HepG2 (cell line): Measurements from ENCODE around the gene IFITM5. TPM values are rescaled to one million over a fixed set of nuclear protein-coding genes. Genes with fewer than 3 reads are reported as not detected.

ENCODE experiments used
- ATAC-seq: fragments of 200-7000 bp; cut with Tn5 transposase; 3 replicates; pipeline ENCODE4 v1.9.1; 2020; ENCODE audit warnings: mild to moderate bottlenecking, moderate library complexity
- BruUV-seq: library from RNA; stranded (reverse); fragments of 400-500 nt; replicated peaks from 2 replicates; lab custom pipeline; 2021; lab: Mats Ljungman, UMichigan
- CTCF ChIA-PET: fragments of 300-600 bp; formaldehyde crosslinking; extraction: SDS; loops from one replicate; lab custom pipeline; 2021; ENCODE audit warnings: low total read pairs, inconsistent platforms, low intra/inter-chr PET ratio; lab: Yijun Ruan, JAX
- POLR2A ChIA-PET: fragments of 350-600 bp; sonication (Branson Sonifier 250); formaldehyde crosslinking; loops from one replicate; lab custom pipeline; 2020; ENCODE audit warnings: antibody characterized with exemption, inconsistent platforms; lab: Yijun Ruan, JAX
- DNase-seq: peaks from one replicate; pipeline ENCODE4 v3.0.0-alpha.2; 2015; ENCODE audit warnings: low spot score
- FAIRE-seq: peaks from 3 replicates; lab custom pipeline; 2011; peaks lifted over from hg19 to GRCh38; lab: Jason Lieb, UNC
- H2AFZ ChIP-seq: one replicate; pipeline ENCODE4 v1.6.1; 2011; ENCODE audit warnings: low read length, inconsistent platforms
- H3K27ac ChIP-seq: fragments of 300-600 bp; 3 replicates; pipeline ENCODE4 v1.8.0; 2011; ENCODE audit warnings: mixed run types, mild to moderate bottlenecking, mixed read lengths, low read length, inconsistent platforms; ENCODE audit not compliant: insufficient read depth; ENCODE audit errors: extremely low read length
- H3K27me3 ChIP-seq, 2 experiments: fragments of 200-600 bp in 1 of 2; 2 replicates in 1 of 2; 3 replicates in 1 of 2; pipeline versions ENCODE4 v1.6.0 to v1.8.0; 2011; ENCODE audit warnings: low read length in 2 of 2, mild to moderate bottlenecking in 2 of 2, moderate library complexity in 2 of 2, inconsistent platforms in 1 of 2; ENCODE audit not compliant: insufficient read depth in 2 of 2, control insufficient read depth in 1 of 2
- H3K36me3 ChIP-seq, 2 experiments: fragments of 200-600 bp in 1 of 2; replicated peaks in 1 of 2; 2 replicates in 1 of 2; 3 replicates in 1 of 2; pipeline versions ENCODE4 v1.5.1 to v1.8.0; 2011; ENCODE audit warnings: low read length in 2 of 2, inconsistent platforms in 1 of 2; ENCODE audit not compliant: insufficient read depth in 2 of 2, control insufficient read depth in 1 of 2
- H3K4me1 ChIP-seq: 2 replicates; pipeline ENCODE4 v1.5.1; 2012; ENCODE audit warnings: low read length, inconsistent platforms; ENCODE audit not compliant: insufficient read depth
- H3K4me2 ChIP-seq: 2 replicates; pipeline ENCODE4 v1.6.0; 2011; ENCODE audit warnings: low read depth, low read length, inconsistent platforms
- H3K4me3 ChIP-seq, 3 experiments: fragments of 200-600 bp in 1 of 3; sonication (generic), shearing (Covaris generic) in 1 of 3; replicated peaks in 1 of 3; 2 replicates each; pipeline ENCODE4 v1.5.1; 2011 to 2016; ENCODE audit warnings: low read length in 3 of 3, inconsistent platforms in 2 of 3, low read depth in 2 of 3, mild to moderate bottlenecking in 2 of 3, control low read depth in 1 of 3, mixed read lengths in 1 of 3; ENCODE audit not compliant: insufficient read depth in 1 of 3
- H3K79me2 ChIP-seq: one replicate; pipeline ENCODE4 v1.6.1; 2011; ENCODE audit warnings: low read length, inconsistent platforms; ENCODE audit not compliant: insufficient read depth
- H3K9ac ChIP-seq: 2 replicates; pipeline ENCODE4 v1.6.0; 2011; ENCODE audit warnings: mild to moderate bottlenecking, low read depth, low read length, inconsistent platforms; ENCODE audit not compliant: insufficient read depth
- H3K9me3 ChIP-seq: 2 replicates; pipeline ENCODE4 v1.5.1; 2012; ENCODE audit warnings: mild to moderate bottlenecking, low read length
- H4K20me1 ChIP-seq: 2 replicates; pipeline ENCODE4 v1.6.0; 2011; ENCODE audit warnings: inconsistent platforms, mild to moderate bottlenecking, low read length, moderate library complexity; ENCODE audit not compliant: insufficient read depth
- FOSL2 ChIP-seq: sonication (generic); formaldehyde crosslinking; IDR thresholded peaks from 2 replicates; pipeline ENCODE4 v1.4.0; 2020; ENCODE audit warnings: missing genetic modification reagents
- UBTF ChIP-seq: sonication (generic); formaldehyde crosslinking; IDR thresholded peaks from 2 replicates; pipeline ENCODE4 v1.4.0; 2020; ENCODE audit warnings: mild to moderate bottlenecking, missing genetic modification reagents
- ZNF687 ChIP-seq: sonication (generic); formaldehyde crosslinking; IDR thresholded peaks from 2 replicates; pipeline ENCODE4 v1.5.1; 2020; ENCODE audit warnings: mild to moderate bottlenecking, missing genetic modification reagents, moderate library complexity
- WGBS: methylation state at CpG from one replicate; pipeline ENCODE4 v1.1.6; 2017; ENCODE audit warnings: low lambda C conversion rate; 5-methylcytosine and 5-hydroxymethylcytosine counted together
- in situ Hi-C: cut with HindIII; loops from 2 replicates; pipeline ENCODE4 v1.10.0; 2017; ENCODE audit warnings: low pct_unique_long_range_greater_than_20kb; ENCODE audit not compliant: extremely low pct_ligation_motif_present
- intact Hi-C: fragments of 100-400 bp; cut with micrococcal nuclease; formaldehyde crosslinking; loops from one replicate; pipeline ENCODE4 v1.10.0; 2022; ENCODE audit not compliant: unreplicated experiment
- polyA plus RNA-seq, 8 experiments: library from polyadenylated mRNA; depleted of rRNA in 3 of 8; stranded (reverse) in 7 of 8; unstranded in 1 of 8; fragments of >200 nt; fragmentation: Illumina TruSeq in 4 of 8; extraction: Trizol in 4 of 8; gene quantifications; 2 replicates each; pipeline versions ENCODE4 v1.2.1 to v1.2.3, GENCODE V29; 2011 to 2016; ENCODE audit warnings: low read depth in 4 of 8, missing spikeins in 1 of 8, mixed read lengths in 1 of 8; ENCODE audit not compliant: insufficient read depth in 1 of 8
- total RNA-seq, 5 experiments: library from RNA; depleted of rRNA; stranded (reverse); fragments of >200 nt; fragmentation: Illumina TruSeq; extraction: Trizol; gene quantifications; 2 replicates each; pipeline ENCODE4 v1.2.3, GENCODE V29; 2016; ENCODE audit warnings: low read depth in 1 of 5

Gene IFITM5
- total and polyA plus RNA-seq, 2 of the 13 experiments (the other 11 are each of a cell fraction or from before 2014, with no cell fraction given): not detected

GRCh38 chr11:272195-272930 lies 27.0 kb downstream of the IFITM5 start:
- Histone ChIP-seq H3K27ac (no peak overlapping the region), H3K9me3 (no peaks in the 10 kb centered on the region), H3K27me3 (peaks cover 0 to 29% of the 10 kb centered on the region in 2 experiments; a peak in 3 of 5 replicates), H3K4me3 (no peak overlapping the region), H3K9ac (no peak overlapping the region), H3K4me2 (peak overlapping the region; percentile 41; the same call in 1 of the 2 replicates), H4K20me1 (no peaks in the 10 kb centered on the region), H2AFZ (no peak overlapping the region), H3K36me3 (no peaks in the 10 kb centered on the region), H3K79me2 (no peaks in the 10 kb centered on the region), H3K4me1 (peaks cover 45% of the 10 kb centered on the region)
- in situ Hi-C loops: no loop called here
- FAIRE-seq (no peak), DNase-seq (no peak), ATAC-seq (no peak)
- TF ChIP-seq ZNF687 (0 out of 2 replicates have a peak, but pooled peaks have one; percentile 13), FOSL2 (CRISPR knock-in tag) (no peak), UBTF (CRISPR knock-in tag) (no peak)
- WGBS: 52% methylated on average over 18 of the region's 22 CpGs
- ChIA-PET CTCF (no interaction called here), POLR2A (no interaction called here)
- BruUV-seq: no TSS peak
- intact Hi-C loops: no loop called here
